K562 (cell line): Measurements from ENCODE around the gene RPL22. TPM values are rescaled to one million over a fixed set of nuclear protein-coding genes. Genes with fewer than 3 reads are reported as not detected.
A peak's percentile ranks its signal among the peaks of the same experiment; 100 is the strongest.

Source experiments
- BHLHE40 ChIP-seq: IDR thresholded peaks from 2 replicates; pipeline ENCODE4 v1.6.1; 2011; ENCODE audit warnings: low read length, improper control_type of control experiment
- CBX2 ChIP-seq: fragments of 200-600 bp; sonication (generic); IDR thresholded peaks from one replicate; pipeline ENCODE4 v1.6.1; 2012; ENCODE audit warnings: mild to moderate bottlenecking, low read length, inconsistent platforms; ENCODE audit not compliant: insufficient read depth, poor library complexity, severe bottlenecking
- CHD1 ChIP-seq: fragments of 200-600 bp; sonication (generic); IDR thresholded peaks from one replicate; pipeline ENCODE4 v1.6.1; 2012; ENCODE audit warnings: mild to moderate bottlenecking, moderate library complexity, low read length, inconsistent platforms
- CTBP1 ChIP-seq: fragments of 450-650 bp; IDR thresholded peaks from 2 replicates; pipeline ENCODE4 v1.6.1; 2016; ENCODE audit warnings: borderline replicate concordance
- MYNN ChIP-seq, 2 experiments: sonication (generic); formaldehyde crosslinking in 1 of 2; IDR thresholded peaks; 2 replicates each; pipeline versions ENCODE4 v1.5.0 to v1.6.1; 2016 to 2020; ENCODE audit warnings: antibody characterized with exemption in 1 of 2, missing genetic modification reagents in 1 of 2
- RHOXF2B ChIP-seq: fragments of 250-450 bp; sonication (Bioruptor Pico); conservative IDR thresholded peaks from 2 replicates; pipeline ENCODE4 v1.5.1; 2021
- SMARCB1 ChIP-seq: IDR thresholded peaks from 2 replicates; pipeline ENCODE4 v1.6.1; 2011; ENCODE audit warnings: improper control_type of control experiment, low read depth; ENCODE audit not compliant: insufficient read length
- ZBTB40 ChIP-seq, 2 experiments: fragments of 450-650 bp in 1 of 2; sonication (generic) in 1 of 2; formaldehyde crosslinking in 1 of 2; IDR thresholded peaks; 2 replicates each; pipeline versions ENCODE4 v1.7.1 to v1.9.0; 2016 to 2022; ENCODE audit warnings: inconsistent platforms in 1 of 2, mild to moderate bottlenecking in 1 of 2, missing genetic modification reagents in 1 of 2
- ZKSCAN1 ChIP-seq: fragments of 150-350 bp; IDR thresholded peaks from 2 replicates; pipeline ENCODE4 v1.6.1; 2016; ENCODE audit warnings: low read depth, low read length
- ZNF12 ChIP-seq: sonication (generic); formaldehyde crosslinking; IDR thresholded peaks from 2 replicates; pipeline ENCODE4 v1.4.0; 2020; ENCODE audit warnings: mild to moderate bottlenecking, missing genetic modification reagents
- ZNF384 ChIP-seq: IDR thresholded peaks from 2 replicates; pipeline ENCODE4 v1.6.1; 2012; ENCODE audit warnings: low read depth, low read length, improper control_type of control experiment
- ZNF609 ChIP-seq: sonication (generic); formaldehyde crosslinking; IDR thresholded peaks from 2 replicates; pipeline ENCODE4 v1.8.1; 2023; ENCODE audit warnings: missing genetic modification reagents, mild to moderate bottlenecking, borderline replicate concordance
- ZNF830 ChIP-seq: fragments of 250-450 bp; sonication (Bioruptor Pico); IDR thresholded peaks from 2 replicates; pipeline ENCODE4 v1.5.0; 2021; ENCODE audit warnings: mild to moderate bottlenecking
- polyA plus RNA-seq, 8 experiments: library from polyadenylated mRNA; depleted of rRNA in 4 of 8; stranded (reverse) in 5 of 8; unstranded in 3 of 8; fragments of >200 nt; fragmentation: Nextera tagmentation in 2 of 8; fragmentation: Illumina TruSeq in 1 of 8; extraction: Ambion mirVana in 2 of 8; extraction: Trizol in 1 of 8; gene quantifications; 2 replicates each; pipeline versions ENCODE4 v1.2.1 to v1.2.3, GENCODE V29; 2011 to 2014; ENCODE audit warnings: inconsistent platforms in 1 of 8, missing spikeins in 1 of 8
- total RNA-seq, 7 experiments: library from RNA; depleted of rRNA in 6 of 7; stranded (reverse); fragments of >200 nt in 6 of 7; fragmentation: Illumina TruSeq in 2 of 7; extraction: Trizol in 2 of 7; gene quantifications; 2 replicates each; pipeline versions ENCODE4 v1.2.1 to v1.2.3, GENCODE V29; 2011 to 2021; ENCODE audit warnings: low replicate concordance in 1 of 7

The RPL22 gene
- total and polyA plus RNA-seq, 9 of the 15 experiments (the other 6 are each of a cell fraction or from before 2014, with no cell fraction given): 467 to 1,165 (median 607) TPM

GRCh38 chr1:6245086-6245868, 45.9 kb upstream of the RPL22 start (continued):
- TF ChIP-seq CBX2 (no peak), ZNF384 (peak; percentile 34; the same call in 1 of the 2 replicates), CTBP1 (peak; percentile 82; the same call in 1 of the 2 replicates), ZKSCAN1 (no peak), ZNF830 (0 out of 2 replicates have a peak, but pooled peaks have one; percentile 29), CHD1 (no peak), BHLHE40 (peak; percentile 63), ZNF12 (peak; percentile 76; the same call in 1 of the 2 replicates), MYNN (IDR thresholded peaks at IDR 0.05) (peak; percentile 46; the same call in 1 of the 2 replicates), MYNN (CRISPR knock-in tag; IDR thresholded peaks at IDR 0.05) (peak; percentile 73), ZNF609 (CRISPR knock-in tag) (peak; percentile 89; the same call in 1 of the 2 replicates), RHOXF2B (CRISPR knock-in tag) (no peak), SMARCB1 (no peak), ZBTB40 (IDR thresholded peaks at IDR 0.05) (peak; percentile 63), ZBTB40 (CRISPR knock-in tag; IDR thresholded peaks at IDR 0.05) (peak; percentile 63)
